IMR-90 (cell line): Measurements from ENCODE around the gene VPS33A. TPM values are rescaled to one million over a fixed set of nuclear protein-coding genes. Genes with fewer than 3 reads are reported as not detected.

Experiments used
- ATAC-seq: fragments of 200-7000 bp; cut with Tn5 transposase; 2 replicates; pipeline ENCODE4 v1.9.1; 2020; ENCODE audit warnings: low read depth, mild to moderate bottlenecking, moderate library complexity
- BruUV-seq: library from RNA; stranded (reverse); fragments of 400-500 nt; replicated peaks from 2 replicates; lab custom pipeline; 2021; lab: Mats Ljungman, UMichigan
- CTCF ChIA-PET: fragments of 300-600 bp; formaldehyde crosslinking; extraction: SDS; loops from one replicate; lab custom pipeline; 2021; ENCODE audit warnings: antibody characterized with exemption; lab: Yijun Ruan, JAX
- POLR2A ChIA-PET: fragments of 300-600 bp; sonication (Branson Sonifier 250); formaldehyde crosslinking; loops from one replicate; lab custom pipeline; 2022; ENCODE audit warnings: antibody characterized with exemption; ENCODE audit not compliant: unreplicated experiment; lab: Charles Lee
- DNase-seq: peaks from one replicate; pipeline ENCODE4 v3.0.0; 2013
- H2AFZ ChIP-seq: replicated peaks from 2 replicates; pipeline ENCODE3; 2013; ENCODE audit warnings: low read length, mild to moderate bottlenecking; ENCODE audit not compliant: poor library complexity
- H2AK5ac ChIP-seq: 2 replicates; pipeline ENCODE4 v1.6.1; 2013; ENCODE audit warnings: low read depth, low read length, inconsistent platforms
- H2AK9ac ChIP-seq: replicated peaks from 2 replicates; pipeline ENCODE3; 2013; ENCODE audit warnings: mild to moderate bottlenecking, low read depth, low read length, moderate library complexity; ENCODE audit not compliant: poor library complexity
- H2BK120ac ChIP-seq: 2 replicates; pipeline ENCODE4 v1.6.1; 2013; ENCODE audit warnings: low read depth, low read length, inconsistent platforms
- H2BK15ac ChIP-seq: 3 replicates; pipeline ENCODE4 v1.6.1; 2013; ENCODE audit warnings: low read depth, low read length, inconsistent platforms
- H2BK20ac ChIP-seq: 2 replicates; pipeline ENCODE4 v1.6.1; 2013; ENCODE audit warnings: low read depth, mild to moderate bottlenecking, inconsistent platforms, low read length, moderate library complexity
- H2BK5ac ChIP-seq: 2 replicates; pipeline ENCODE4 v1.6.1; 2013; ENCODE audit warnings: mild to moderate bottlenecking, low read depth, low read length, inconsistent platforms; ENCODE audit not compliant: poor library complexity, severe bottlenecking
- H3K14ac ChIP-seq: replicated peaks from 2 replicates; pipeline ENCODE4 v1.6.1; 2013; ENCODE audit warnings: low read depth, low read length, inconsistent platforms
- H3K18ac ChIP-seq: 2 replicates; pipeline ENCODE4 v1.6.1; 2013; ENCODE audit warnings: low read depth, low read length, control low read depth
- H3K23ac ChIP-seq: 2 replicates; pipeline ENCODE4 v1.6.1; 2013; ENCODE audit warnings: low read depth, low read length, inconsistent platforms
- H3K27ac ChIP-seq: 2 replicates; pipeline ENCODE4 v1.5.1; 2013; ENCODE audit warnings: mild to moderate bottlenecking, control low read depth, low read length; ENCODE audit not compliant: insufficient read depth
- H3K27me3 ChIP-seq: 2 replicates; pipeline ENCODE4 v1.6.1; 2013; ENCODE audit warnings: low read length; ENCODE audit not compliant: control insufficient read depth, insufficient read depth
- H3K36me3 ChIP-seq: 2 replicates; pipeline ENCODE4 v1.6.1; 2013; ENCODE audit warnings: low read length, mixed read lengths; ENCODE audit not compliant: control insufficient read depth, insufficient read depth
- H3K4ac ChIP-seq: 2 replicates; pipeline ENCODE4 v1.6.1; 2013; ENCODE audit warnings: low read depth, low read length, inconsistent platforms
- H3K4me1 ChIP-seq: 2 replicates; pipeline ENCODE4 v1.6.1; 2013; ENCODE audit warnings: low read length, mixed read lengths; ENCODE audit not compliant: control insufficient read depth, insufficient read depth
- H3K4me2 ChIP-seq: 2 replicates; pipeline ENCODE4 v1.6.1; 2013; ENCODE audit warnings: low read depth, mild to moderate bottlenecking, control low read depth, low read length, moderate library complexity
- H3K4me3 ChIP-seq: 2 replicates; pipeline ENCODE4 v1.5.1; 2013; ENCODE audit warnings: low read depth, mild to moderate bottlenecking, control low read depth, low read length, moderate library complexity; ENCODE audit not compliant: insufficient read depth
- H3K56ac ChIP-seq: 2 replicates; pipeline ENCODE4 v1.6.1; 2013; ENCODE audit warnings: low read length, inconsistent platforms; ENCODE audit not compliant: insufficient read depth; ENCODE audit errors: extremely low read depth
- H3K79me1 ChIP-seq, 2 experiments: 2 replicates each; pipeline ENCODE4 v1.6.1; 2013; ENCODE audit warnings: low read length in 2 of 2, inconsistent platforms in 1 of 2, low read depth in 1 of 2
- H3K9ac ChIP-seq: 2 replicates; pipeline ENCODE4 v1.6.1; 2013; ENCODE audit warnings: low read depth, low read length, control low read depth
- H3K9me1 ChIP-seq: 2 replicates; pipeline ENCODE4 v1.6.1; 2013; ENCODE audit warnings: low read length, inconsistent platforms; ENCODE audit not compliant: insufficient read depth
- H3K9me3 ChIP-seq: 2 replicates; pipeline ENCODE4 v1.6.1; 2013; ENCODE audit warnings: low read length; ENCODE audit not compliant: control insufficient read depth, insufficient read depth
- H4K20me1 ChIP-seq: 2 replicates; pipeline ENCODE4 v1.6.1; 2013; ENCODE audit warnings: low read length, inconsistent platforms; ENCODE audit not compliant: insufficient read depth
- H4K5ac ChIP-seq: 2 replicates; pipeline ENCODE4 v1.6.1; 2013; ENCODE audit warnings: mild to moderate bottlenecking, low read depth, low read length, control low read depth
- H4K8ac ChIP-seq, 2 experiments: 2 replicates each; pipeline ENCODE4 v1.6.1; 2013; ENCODE audit warnings: low read depth in 2 of 2, low read length in 2 of 2, control low read depth in 1 of 2, inconsistent platforms in 1 of 2
- H4K91ac ChIP-seq: 2 replicates; pipeline ENCODE4 v1.6.1; 2013; ENCODE audit warnings: low read depth, low read length, inconsistent platforms; ENCODE audit not compliant: insufficient read depth
- BHLHE40 ChIP-seq: fragments of 150-350 bp; IDR thresholded peaks from 2 replicates; pipeline ENCODE4 v1.6.1; 2016; ENCODE audit warnings: mild to moderate bottlenecking, low read depth, low read length
- CHD1 ChIP-seq: IDR thresholded peaks from 2 replicates; pipeline ENCODE4 v1.6.1; 2012; ENCODE audit warnings: low read depth, low read length, improper control_type of control experiment
- CTCF ChIP-seq: conservative IDR thresholded peaks from 2 replicates; pipeline ENCODE4 v1.5.1; 2012; ENCODE audit warnings: mild to moderate bottlenecking, low read depth, low read length, improper control_type of control experiment
- MAZ ChIP-seq: IDR thresholded peaks from 2 replicates; pipeline ENCODE4 v1.6.1; 2012; ENCODE audit warnings: low read depth, mild to moderate bottlenecking, low read length, improper control_type of control experiment, moderate library complexity, borderline replicate concordance
- MXI1 ChIP-seq: IDR thresholded peaks from 2 replicates; pipeline ENCODE4 v1.6.1; 2012; ENCODE audit warnings: low read depth, mild to moderate bottlenecking, low read length, moderate library complexity, borderline replicate concordance
- RCOR1 ChIP-seq: IDR thresholded peaks from 2 replicates; pipeline ENCODE4 v1.6.1; 2012; ENCODE audit warnings: mild to moderate bottlenecking, low read length, improper control_type of control experiment; ENCODE audit not compliant: insufficient replicate concordance
- SMC3 ChIP-seq: fragments of 150-350 bp; IDR thresholded peaks from 2 replicates; pipeline ENCODE4 v1.6.1; 2016; ENCODE audit warnings: low read depth, mild to moderate bottlenecking, antibody characterized with exemption, low read length, moderate library complexity
- WGBS, 2 experiments: methylation state at CpG; one replicate each; pipeline versions ENCODE4 v1.1.5 to v1.1.7; 2013; ENCODE audit warnings: missing lambda C conversion rate in 2 of 2; ENCODE audit not compliant: insufficient read length in 1 of 2; ENCODE audit errors: extremely low coverage in 2 of 2; 5-methylcytosine and 5-hydroxymethylcytosine counted together
- dilution Hi-C: fragments of 300-500 bp; cut with HindIII; formaldehyde crosslinking; loops from one replicate; pipeline ENCODE4 v1.14.3; 2018; ENCODE audit warnings: low sequenced_read_pairs; ENCODE audit not compliant: unreplicated experiment
- in situ Hi-C: fragments of 300-500 bp; cut with MboI; formaldehyde crosslinking; loops from 3 replicates; pipeline ENCODE4 v1.14.3; 2019; ENCODE audit warnings: low sequenced_read_pairs, inconsistent platforms, mixed read lengths
- intact Hi-C: fragments of 100-400 bp; cut with micrococcal nuclease; formaldehyde crosslinking; loops from 2 replicates; pipeline ENCODE4 v1.10.0; 2022
- polyA plus RNA-seq, 3 experiments: library from polyadenylated mRNA; depleted of rRNA; stranded (reverse); fragments of >200 nt; gene quantifications; 2 replicates each; pipeline ENCODE4 v1.2.3, GENCODE V29; 2012; ENCODE audit warnings: low replicate concordance in 1 of 3
- total RNA-seq: library from RNA; depleted of rRNA; stranded (reverse); fragments of >200 nt; gene quantifications from 2 replicates; pipeline ENCODE4 v1.2.3, GENCODE V29; 2012
- TF ChIP-seq, protein P1 (sequence below): fragments of 150-350 bp; IDR thresholded peaks from 2 replicates; pipeline ENCODE4 v1.6.1; 2017; ENCODE audit warnings: mild to moderate bottlenecking, antibody characterized with exemption, low read length, low read depth

Gene VPS33A
- total and polyA plus RNA-seq, 2 of the 4 experiments (the other 2 are of a cell fraction) = 14.0 to 20.3 TPM

DNA sequence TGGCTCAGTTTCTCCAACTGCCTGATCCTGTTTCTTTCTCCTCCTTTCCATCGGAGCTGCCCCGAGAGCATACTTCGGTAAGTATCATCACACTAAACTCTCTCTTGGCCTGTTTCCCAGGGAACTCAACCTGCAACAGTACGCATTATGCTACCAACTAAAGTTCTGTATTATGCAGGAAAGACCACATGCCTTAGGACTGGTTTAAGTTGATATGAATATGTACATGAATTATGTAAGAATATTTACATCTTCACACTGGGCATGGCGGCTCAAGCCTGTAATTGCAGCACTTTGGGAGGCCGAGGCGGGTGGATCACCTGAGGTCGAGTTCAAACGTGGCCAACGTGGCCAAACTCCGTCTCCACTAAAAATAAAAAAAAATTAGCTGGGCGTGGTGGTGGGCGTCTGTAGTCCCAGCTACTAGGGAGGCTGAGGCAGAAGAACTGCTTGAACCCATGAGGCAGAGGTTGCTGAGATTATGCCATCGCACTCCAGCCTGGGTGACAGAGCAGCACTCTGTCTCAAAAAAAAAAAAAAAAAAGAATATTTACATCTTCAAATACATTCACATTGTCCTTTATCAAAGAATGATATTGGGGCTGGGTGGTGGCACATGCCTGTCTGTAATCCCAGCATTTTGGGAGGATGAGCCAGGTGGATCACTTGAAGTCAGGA lies 31.9 kb upstream of the VPS33A start:
- no peak overlapping the region for H2AFZ ChIP-seq
- no peak overlapping the region for H3K14ac ChIP-seq
- H3K23ac ChIP-seq = no peak overlapping the region
- ATAC-seq (no peak), DNase-seq (no peak)
- H3K56ac ChIP-seq = no peak overlapping the region
- no peak overlapping the region for H2AK5ac ChIP-seq
- H4K91ac ChIP-seq = no peak overlapping the region
- intact Hi-C loops (no loop called here), dilution Hi-C loops (no loop called here), in situ Hi-C loops (no loop called here)
- TF ChIP-seq, protein P1, sequence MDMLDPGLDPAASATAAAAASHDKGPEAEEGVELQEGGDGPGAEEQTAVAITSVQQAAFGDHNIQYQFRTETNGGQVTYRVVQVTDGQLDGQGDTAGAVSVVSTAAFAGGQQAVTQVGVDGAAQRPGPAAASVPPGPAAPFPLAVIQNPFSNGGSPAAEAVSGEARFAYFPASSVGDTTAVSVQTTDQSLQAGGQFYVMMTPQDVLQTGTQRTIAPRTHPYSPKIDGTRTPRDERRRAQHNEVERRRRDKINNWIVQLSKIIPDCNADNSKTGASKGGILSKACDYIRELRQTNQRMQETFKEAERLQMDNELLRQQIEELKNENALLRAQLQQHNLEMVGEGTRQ = no peak
- TF ChIP-seq MXI1 = no peak
- no peak for TF ChIP-seq MAZ
- TF ChIP-seq SMC3 = no peak
- TF ChIP-seq RCOR1 = no peak
- no peak for TF ChIP-seq CHD1
- no peak for TF ChIP-seq BHLHE40
- TF ChIP-seq CTCF = no peak
- 94% methylated on average over 3 of the region's 14 CpGs; no CpG with 5 or more reads in 1 of the 2 experiments for WGBS, 2 experiments
- H2BK120ac ChIP-seq = no peak overlapping the region
- H2BK20ac ChIP-seq = no peak overlapping the region
- no peaks in the 10 kb centered on the region; the same call in 1 of the 2 replicates for H4K20me1 ChIP-seq
- H3K9me1 ChIP-seq = peaks cover 9% of the 10 kb centered on the region; the same call in 1 of the 2 replicates
- no TSS peak for BruUV-seq
- H4K5ac ChIP-seq = no peak overlapping the region
- H3K4me2 ChIP-seq = no peak overlapping the region
- no peaks in the 10 kb centered on the region for H3K4me1 ChIP-seq
- CTCF ChIA-PET = no interaction called here
- no peak overlapping the region for H4K8ac ChIP-seq
- H2AK9ac ChIP-seq = no peak overlapping the region
- no peak overlapping the region for H3K4ac ChIP-seq
- peaks cover 15 to 22% of the 10 kb centered on the region in 2 experiments; a peak in 3 of 4 replicates for H3K79me1 ChIP-seq
- H3K36me3 ChIP-seq = peaks cover 26% of the 10 kb centered on the region
- H3K27ac ChIP-seq = no peak overlapping the region
- no peak overlapping the region for H3K4me3 ChIP-seq
- no peaks in the 10 kb centered on the region for H3K9me3 ChIP-seq
- POLR2A ChIA-PET = no interaction called here
- H3K9ac ChIP-seq = no peak overlapping the region
- H3K27me3 ChIP-seq = no peaks in the 10 kb centered on the region
- no peak overlapping the region for H2BK5ac ChIP-seq
- H3K18ac ChIP-seq = no peak overlapping the region
- no peak overlapping the region for H2BK15ac ChIP-seq
